GM12872 (cell line): ENCODE measurements around the gene MEF2D.

ENCODE experiments used
- CTCF ChIP-seq: IDR thresholded peaks from 3 replicates; pipeline ENCODE4 v1.5.1; 2011; ENCODE audit warnings: low read depth, mild to moderate bottlenecking, low read length, moderate library complexity; ENCODE audit not compliant: insufficient read depth

MEF2D gene

GRCh38 chr1:156452907-156453306 lies 47.7 kb downstream of the MEF2D start:
- TF ChIP-seq CTCF: no peak

GRCh38 chr1:156451505-156452160 lies 48.9 kb downstream of the MEF2D start:
- no peak for TF ChIP-seq CTCF

- TF ChIP-seq CTCF: no peak
These were observed 52.2 kb downstream of the MEF2D start for GRCh38 chr1:156448134-156448967.

- peak; percentile 97 for TF ChIP-seq CTCF
These were observed 54.7 kb downstream of the MEF2D start for GRCh38 chr1:156445789-156446263.

- peak; percentile 52 for TF ChIP-seq CTCF
These were observed 56.1 kb downstream of the MEF2D start for GRCh38 chr1:156444407-156445001.

- TF ChIP-seq CTCF: no peak
These were observed 57.3 kb downstream of the MEF2D start for GRCh38 chr1:156443286-156443685.
